GM21515 (cell line): ENCODE data around the gene AAK1.

Experiments
- ATAC-seq: cut with Tn5 transposase; IDR thresholded peaks from one replicate; pipeline ENCODE4 v1.9.1; 2021; ENCODE audit not compliant: unreplicated experiment

Gene AAK1

GRCh38 chr2:69603146-69603743 lies 40.3 kb downstream of the AAK1 start:
- no peak for ATAC-seq

DNA sequence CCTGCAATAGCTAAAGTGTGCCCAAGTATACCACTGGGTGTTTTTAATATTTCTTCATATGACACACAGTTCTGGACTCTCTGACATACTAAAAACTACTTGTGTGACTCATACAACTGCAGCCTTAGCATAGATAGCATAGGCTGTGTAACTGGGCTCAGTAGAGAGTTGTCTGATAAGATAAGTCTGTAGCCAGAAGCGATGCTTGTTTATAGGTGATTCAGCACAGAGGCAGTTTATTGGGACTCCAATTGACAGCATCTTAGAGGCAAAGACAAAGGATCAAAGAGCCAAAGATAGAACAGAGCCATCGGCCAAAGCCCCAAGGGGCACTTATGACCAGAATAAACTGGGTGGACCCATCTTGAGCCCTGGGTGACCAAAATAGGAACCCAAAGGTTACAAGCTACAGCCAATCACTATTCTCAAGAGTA lies 42.3 kb downstream of the AAK1 start:
- no peak for ATAC-seq

GRCh38 chr2:69600425-69600824 lies 43.1 kb downstream of the AAK1 start:
- no peak for ATAC-seq

GRCh38 chr2:69597843-69598610 lies 45.5 kb downstream of the AAK1 start:
- no peak for ATAC-seq

DNA sequence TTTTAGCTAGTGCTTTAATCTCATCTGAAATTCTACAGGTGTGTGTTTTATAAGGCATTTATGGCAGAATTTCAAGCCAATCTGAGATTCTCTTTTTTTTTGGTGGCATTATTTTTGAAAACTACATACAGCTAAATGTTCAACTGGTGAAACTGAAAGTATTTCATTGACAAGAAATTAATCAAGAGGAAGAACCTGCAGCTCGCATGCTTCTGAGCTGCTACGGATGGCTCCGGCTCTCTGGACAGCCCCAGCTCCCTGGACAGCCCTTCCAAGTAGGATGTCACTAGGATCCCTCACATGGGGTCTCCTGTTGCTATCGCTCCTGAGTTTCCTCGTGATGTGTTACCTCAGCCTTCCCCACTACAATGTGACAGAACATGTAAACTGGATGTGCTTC lies 46.4 kb downstream of the AAK1 start:
- no peak for ATAC-seq

- no peak for ATAC-seq
Measured at GRCh38 chr2:69594341-69594740, 49.2 kb downstream of the AAK1 start.

DNA sequence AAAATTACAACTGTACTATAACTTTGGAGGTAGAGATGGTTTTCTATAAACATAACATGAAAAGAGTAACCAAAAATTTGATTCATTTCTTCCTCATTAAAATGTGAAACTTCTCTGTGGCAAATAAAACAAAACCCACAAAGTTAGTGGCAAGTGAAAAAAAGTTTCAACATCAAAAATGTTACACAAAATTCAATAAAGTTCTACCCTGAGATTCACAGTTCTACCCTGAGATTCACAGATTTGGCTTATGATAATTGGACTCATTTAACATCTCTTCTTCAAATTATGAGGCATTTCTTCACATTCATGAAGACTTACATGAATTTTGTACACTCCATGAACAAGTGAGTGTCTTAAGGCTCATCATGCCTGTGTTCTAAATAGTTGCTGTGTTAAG lies 51.0 kb downstream of the AAK1 start:
- ATAC-seq, result no peak

DNA sequence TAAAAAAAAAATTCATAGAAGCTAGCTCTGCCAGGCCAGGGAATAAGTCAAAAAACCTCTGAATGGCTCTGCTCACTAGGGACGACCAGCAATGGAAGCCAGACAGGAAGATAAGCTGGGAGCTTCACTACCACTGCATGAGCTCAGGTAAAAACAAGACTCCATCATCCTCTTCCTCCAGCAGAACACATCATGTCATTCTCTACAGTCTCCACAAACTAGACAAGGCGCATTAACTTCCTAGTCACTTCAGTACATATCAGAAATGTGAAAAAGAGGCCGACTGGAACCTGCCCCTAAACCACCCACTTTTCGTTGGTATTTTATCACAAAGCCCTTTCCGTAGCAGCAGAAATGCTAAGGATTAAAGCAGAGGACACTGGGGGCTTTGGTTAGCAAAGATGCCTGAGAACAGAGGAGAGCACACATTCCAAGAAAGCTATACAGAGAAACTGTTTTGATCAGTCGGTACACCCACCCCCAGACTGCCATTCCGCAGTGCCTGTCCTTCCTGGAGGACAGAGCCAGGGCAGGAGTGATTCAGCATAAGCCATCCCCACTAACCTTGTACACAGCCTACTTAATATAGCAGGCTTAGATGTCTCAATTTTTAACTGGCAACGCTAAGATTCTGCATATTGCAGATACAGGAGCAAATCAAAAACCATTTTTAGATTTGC lies 53.4 kb downstream of the AAK1 start:
- ATAC-seq, result no peak

DNA sequence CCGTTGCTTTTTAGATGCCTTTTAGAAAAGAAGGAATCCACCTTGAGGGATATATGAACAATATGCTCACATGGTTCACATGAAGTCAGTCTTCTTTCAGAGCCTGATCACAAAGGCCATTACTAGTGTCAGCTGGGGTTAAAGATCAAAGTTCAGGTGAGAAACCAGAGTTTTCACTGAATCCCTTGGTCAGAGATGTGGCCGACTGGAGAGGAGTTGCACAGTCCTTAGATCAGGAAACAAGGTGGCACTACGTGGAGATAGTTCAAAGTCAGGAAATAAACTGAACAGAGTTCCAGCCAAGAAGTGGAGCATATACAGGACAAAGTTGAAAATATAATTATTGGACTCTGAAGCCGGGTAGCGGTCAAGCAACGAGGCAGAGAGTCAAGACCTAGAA lies 54.6 kb downstream of the AAK1 start:
- ATAC-seq, result no peak

- no peak for ATAC-seq
Measured at GRCh38 chr2:69588403-69588802, 55.1 kb downstream of the AAK1 start.

DNA sequence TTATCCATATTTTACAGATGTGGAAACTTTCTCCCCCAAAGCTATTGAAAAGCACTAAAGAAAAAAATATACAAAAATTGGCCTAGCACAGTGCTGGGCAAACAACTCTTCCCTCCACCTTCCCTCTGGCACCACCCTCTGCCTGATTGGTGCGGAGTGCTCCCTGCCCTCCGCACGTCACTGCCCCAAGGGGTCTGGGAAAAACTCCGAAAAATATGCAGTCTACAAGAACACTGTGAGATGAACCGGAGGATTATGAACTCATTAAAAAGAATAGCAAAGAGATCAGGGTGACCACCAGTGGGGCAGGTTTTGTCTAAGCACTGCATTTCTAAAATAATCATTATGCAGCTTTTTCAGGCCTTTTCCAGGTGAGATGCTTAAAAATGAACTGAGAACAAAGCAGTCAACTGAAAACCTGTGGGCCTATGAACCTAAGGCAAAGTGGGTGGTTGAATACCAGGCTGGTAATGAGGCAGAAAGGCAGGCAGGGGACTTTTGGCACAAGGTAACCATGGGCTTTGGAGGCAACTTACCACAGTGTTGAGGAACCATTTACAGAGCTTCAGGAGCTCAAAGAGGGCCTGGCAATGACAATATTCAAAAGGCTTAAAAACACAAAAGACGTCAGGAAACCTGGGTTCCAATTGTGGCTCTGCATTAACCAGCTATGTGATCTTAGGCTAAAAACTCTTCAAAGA lies 57.5 kb downstream of the AAK1 start:
- ATAC-seq, result no peak

GRCh38 chr2:69584127-69584889 lies 59.2 kb downstream of the AAK1 start:
- no peak for ATAC-seq

DNA sequence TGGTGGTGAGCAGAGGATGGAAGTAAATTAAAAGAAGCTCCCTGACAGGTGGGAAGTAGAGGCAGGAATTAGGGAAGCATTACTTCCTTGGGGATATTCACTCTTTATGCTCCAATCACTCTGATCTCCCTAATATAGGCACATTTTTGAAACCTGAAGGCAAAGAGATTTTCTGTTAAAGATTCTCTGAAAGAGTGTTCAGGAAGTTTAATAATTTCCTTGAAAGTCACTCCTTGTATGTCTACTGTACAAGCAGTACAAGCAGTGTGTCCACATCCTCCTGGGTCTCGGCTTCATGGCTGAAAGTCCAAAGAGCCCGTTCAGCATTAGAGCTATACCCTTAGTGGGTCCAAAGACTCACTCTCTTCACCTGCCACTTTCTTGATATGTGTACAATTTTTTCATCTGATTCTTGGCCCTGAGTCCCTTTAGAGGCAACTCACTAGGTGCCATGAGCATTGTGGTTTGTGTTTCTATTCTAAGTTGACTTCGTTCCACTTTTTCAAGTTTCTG lies 60.2 kb downstream of the AAK1 start:
- no peak for ATAC-seq

DNA sequence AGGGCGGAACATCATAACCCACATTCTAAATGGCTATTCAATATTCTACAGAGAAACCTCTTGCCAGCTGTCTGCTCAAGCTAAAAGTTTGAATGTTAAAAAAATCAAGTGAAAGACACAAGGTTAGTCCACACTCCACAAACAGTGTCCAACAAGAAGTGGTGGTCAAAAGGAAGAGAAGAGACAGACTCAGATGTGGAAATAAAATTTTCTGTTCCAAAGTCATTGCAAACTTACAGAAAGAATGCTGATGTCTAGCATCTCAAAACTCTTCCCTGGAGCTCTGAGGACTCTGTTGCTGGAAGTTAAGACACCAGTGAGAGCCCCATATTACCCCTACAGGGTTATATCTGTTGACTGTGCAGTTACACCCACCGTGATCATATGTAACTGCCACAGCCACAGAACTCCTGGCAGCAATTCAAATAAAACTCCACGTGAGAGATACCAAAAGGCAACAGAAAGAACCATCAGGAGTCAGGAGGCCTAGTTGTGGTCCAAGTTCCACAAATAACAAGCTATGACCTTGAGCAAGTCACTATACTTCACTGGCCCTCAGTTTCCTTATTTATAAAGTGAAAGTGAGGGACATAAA lies 60.9 kb downstream of the AAK1 start:
- no peak for ATAC-seq

DNA sequence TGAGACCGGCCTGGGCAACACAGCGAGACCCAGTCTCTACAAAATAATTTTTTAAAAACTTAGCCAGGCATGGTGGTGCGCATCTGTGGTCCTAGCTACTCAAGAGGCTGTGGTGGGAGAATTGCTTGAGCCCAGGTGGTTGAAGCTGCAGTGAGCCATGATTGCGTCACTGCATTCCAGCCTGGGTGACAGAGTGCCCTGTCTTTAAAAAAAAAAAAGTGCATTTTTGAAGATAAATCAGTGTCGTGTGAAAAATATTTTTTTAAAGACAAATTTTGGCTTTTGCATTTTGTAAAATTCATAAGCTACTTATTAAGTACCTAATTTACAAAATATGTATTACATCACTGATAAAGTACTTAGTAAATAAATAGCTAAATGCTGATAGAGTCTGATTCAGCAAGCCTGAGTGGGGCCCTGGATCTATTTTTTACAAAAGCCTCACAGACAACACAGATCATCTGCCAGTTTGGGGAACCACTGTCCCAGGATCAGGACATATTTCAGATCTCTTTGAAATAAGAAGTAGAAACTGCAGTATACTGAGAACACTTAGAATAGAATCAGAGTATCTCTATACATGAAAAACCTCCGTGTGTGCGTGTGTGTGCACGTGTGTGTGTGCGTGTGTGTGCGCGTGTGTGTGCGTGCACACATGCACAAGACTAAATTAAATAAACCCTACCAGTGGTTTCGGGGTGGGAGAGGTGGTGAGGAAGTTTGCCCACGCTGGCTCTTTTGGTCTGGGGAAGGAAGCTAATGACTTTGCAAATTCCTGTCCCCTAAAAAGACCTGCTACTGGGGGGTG lies 61.6 kb downstream of the AAK1 start:
- ATAC-seq, result no peak

DNA sequence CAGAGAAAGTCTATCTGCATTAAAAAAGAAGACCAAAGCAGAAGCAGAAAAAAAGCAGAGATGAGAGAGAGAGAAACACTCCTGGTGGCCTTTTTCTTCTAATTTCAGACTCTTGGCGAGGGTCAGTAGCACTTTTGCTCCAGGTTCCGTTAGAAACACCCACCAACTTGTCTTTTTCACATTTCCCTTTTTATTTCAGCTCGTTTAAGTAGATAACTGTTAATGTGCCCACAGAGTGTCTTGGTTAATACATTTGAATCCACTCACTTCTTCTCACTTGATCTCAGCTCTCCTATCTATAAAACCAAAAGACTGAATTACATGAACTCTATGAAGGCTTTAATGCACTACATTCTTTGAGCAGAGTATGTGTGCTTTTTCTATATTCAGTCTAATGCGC lies 63.1 kb downstream of the AAK1 start:
- no peak for ATAC-seq

- no peak for ATAC-seq
Measured at GRCh38 chr2:69579536-69579935, 64.0 kb downstream of the AAK1 start.

- ATAC-seq, result no peak
Measured at GRCh38 chr2:69578198-69578540, 65.4 kb downstream of the AAK1 start.

DNA sequence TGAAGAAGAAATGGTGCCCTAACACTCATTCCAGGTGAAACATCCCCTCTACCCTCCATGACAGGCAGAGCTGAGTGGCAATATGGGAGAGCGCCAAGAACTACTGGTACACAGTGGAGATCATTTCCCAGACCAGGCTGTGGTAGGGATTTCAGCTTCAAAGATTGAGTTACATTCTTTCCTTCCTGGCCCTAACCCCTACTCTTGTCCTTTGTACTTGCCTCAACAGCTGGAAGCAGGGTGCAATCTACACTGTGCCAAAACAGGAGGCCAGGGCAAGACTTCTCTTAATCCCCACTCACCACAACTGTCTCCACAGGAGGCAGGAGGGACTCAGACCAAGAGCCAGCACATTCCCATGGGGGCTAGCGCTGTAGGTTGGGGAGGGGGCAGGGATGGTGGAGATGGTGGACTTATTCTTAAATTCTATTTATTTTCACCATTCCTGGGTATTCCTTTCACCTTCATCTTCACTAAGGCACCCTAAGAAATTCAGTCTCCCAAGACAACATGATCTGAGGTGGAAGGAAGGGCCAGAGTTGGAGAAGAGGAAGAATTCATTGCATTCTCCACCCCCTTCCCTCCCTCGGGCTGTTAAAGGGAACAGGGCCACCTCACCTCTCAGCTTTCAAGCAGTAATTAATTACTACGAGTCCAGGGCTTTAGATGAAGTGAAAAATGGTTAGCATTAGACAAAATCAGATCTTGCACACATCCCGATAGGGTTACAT lies 65.9 kb downstream of the AAK1 start:
- ATAC-seq, result no peak
